Kidney tubule cell (primary cell): ENCODE measurements around the gene RARA.

Experiments
- DNase-seq: peaks from one replicate; pipeline ENCODE4 v3.0.0-alpha.2; 2018; ENCODE audit warnings: low spot score

Gene RARA

DNA sequence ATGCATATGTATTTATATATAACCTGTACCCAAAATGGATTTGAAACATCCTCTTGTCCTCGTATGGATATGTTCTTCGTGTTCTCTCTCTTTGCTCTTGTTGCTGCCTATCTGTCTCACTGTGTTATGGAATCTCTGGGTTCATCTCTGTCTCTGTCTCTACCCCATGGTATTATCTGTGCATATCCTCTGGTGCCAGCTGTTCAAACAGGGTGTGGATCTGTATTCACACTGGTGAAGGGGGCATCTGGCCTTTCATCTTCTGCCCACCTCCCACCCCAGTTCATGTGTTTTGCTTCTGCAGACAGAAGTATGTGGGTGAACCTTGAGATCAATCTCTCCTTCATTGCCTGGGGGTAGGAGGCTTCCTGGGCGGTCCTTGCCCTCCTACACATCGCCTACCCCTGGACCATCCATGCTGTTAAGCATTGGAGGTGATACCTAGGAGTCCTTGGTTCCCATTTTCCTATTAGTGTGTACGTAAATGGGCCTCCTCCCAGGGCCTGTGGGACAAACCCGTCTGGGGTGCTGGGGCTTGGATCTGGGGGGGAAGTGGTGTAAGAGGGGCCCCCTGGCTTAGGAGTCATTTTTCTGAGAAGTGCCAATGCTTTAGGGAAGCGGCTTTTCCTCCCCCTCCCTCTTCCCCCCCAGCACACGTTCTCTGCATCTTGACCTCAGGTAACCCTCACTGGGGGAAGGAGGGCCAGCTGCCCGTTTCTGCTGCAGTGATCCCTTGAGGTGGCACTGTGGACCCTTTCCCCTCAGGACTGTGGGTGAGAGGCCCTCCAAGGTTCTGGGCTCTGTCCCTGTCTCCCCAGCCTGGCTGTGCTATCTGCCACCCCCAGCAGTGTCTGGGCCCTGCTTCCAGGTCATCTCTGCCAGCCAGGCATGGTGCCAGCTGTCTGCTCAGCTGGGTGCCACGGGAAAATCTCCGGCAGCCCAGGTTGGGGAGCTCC, 21.1 kb downstream of the RARA start:
- DNase-seq, result no peak

DNA sequence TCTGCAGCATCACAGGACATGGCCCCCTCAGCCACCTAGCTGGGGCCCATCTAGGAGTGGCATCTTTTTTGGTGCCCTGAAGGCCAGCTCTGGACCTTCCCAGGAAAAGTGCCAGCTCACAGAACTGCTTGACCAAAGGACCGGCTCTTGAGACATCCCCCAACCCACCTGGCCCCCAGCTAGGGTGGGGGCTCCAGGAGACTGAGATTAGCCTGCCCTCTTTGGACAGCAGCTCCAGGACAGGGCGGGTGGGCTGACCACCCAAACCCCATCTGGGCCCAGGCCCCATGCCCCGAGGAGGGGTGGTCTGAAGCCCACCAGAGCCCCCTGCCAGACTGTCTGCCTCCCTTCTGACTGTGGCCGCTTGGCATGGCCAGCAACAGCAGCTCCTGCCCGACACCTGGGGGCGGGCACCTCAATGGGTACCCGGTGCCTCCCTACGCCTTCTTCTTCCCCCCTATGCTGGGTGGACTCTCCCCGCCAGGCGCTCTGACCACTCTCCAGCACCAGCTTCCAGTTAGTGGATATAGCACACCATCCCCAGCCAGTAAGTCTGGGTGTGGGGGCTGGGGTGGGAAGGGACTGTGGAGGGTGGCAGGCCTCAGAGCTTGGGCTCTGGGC, 22.0 kb downstream of the RARA start:
- DNase-seq, result no peak

DNA sequence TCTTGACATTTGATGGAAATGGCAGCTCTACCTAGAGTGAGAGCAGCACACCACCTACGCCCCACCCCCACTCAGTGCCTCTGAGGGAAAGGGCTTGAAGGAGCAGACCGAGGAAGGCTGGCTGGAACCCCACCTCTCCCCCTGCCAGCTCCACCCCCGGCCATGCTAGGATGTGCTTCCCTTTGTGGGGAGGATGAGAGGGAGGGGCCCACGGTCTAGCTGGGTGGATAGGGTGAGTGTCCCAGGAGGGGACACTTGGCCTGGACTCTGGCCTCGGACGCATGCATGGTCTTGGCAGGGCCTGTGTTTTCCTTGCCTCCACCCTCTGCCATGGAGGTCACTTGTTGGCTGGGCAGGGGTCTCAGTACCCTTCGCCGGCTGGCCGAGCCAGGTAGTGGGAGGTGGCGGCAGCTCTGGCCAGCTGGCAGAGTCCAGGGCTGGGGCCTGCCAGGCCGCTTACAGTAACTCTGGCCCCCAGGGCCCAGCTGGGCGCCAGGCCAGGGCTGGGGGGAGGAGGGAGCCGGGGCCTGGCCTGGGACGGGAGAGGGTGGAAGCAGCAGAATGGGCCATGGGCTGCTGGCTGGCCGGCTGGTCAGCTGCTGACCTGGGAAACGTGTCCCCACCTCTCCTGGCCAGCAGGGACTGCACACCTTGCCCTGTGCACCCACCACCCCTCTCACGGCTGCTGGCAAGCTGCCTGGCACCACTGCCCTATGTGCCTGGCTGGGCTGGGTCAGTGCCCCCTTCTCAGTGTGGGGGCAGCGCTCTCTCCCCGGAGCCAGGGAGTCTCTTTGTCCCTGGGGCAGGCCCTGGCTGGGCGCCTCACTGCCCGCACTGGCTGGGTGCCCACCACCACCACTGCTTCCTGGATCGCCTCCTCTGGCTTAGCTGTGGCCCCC, 23.0 kb downstream of the RARA start:
- DNase-seq, result peak; percentile 63

DNA sequence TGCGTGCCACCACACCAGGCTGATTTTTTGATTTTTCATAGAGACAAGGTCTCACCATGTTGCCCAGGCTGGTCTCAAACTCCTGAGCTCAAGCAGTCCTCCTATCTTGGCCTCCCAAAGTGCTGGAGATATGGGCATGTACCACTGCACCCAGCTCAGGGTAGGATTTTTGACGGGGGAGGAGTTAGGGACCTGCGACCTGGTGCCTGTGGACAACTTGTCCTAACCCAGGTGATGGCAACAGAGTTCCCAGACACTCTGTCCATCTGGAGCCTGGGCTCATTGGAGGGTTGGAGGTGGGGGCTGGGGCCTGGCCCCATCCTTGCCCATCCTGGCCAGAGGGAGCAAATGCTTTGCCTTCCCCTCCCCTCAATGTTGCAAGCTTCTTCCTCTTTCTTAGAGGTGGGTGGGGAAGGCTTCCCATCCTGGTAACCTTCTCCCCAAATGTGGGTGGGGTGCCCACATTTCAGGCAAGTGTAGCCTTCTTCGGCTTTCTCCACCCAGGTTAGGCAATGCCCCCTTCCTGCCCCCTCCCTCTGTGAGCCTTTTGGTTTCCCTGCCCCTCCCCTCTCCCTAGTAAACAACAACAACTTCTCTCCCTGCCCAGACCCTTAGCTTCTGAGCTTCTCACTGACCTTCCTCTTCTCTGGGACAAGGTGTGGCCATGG, 24.9 kb downstream of the RARA start:
- no peak for DNase-seq

DNA sequence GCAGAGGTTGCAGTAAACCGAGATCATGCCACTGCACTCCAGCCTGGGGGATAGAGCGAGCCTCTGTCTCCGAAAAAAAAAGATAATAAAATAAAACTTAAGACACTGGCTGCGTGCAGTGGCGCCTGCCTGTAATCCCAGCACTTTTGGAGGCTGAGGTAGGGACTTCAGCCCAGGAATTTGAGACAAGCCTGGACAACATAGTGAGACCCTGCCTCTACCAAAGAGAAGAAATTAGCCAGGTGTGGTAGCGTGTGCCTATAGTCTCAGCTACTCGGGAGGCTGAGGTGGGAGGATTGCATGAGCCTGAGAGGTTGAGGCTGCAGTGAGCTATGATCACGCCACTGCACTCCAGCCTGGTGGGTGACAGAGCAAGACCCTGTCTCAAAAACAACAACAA, 26.6 kb downstream of the RARA start:
- DNase-seq, result no peak

DNA sequence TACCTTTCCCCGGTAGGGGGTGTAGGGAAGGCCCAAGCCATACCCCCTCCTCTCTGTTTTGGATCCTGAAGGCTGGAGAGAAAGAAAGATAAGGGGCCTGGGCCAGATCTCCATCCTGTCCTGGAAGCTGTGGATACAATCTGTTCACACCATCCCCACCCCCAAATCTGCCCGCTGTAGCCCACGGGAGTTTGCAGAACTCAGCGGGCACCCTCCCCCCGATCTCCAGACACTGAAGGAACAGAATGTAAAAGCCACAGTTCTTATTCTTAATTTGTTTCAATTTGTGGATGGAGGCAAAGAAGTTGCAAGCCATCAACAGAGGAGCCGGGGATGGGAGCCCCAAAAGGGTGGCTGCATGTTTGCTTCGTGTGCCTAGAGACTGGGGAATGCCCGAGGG, 28.4 kb downstream of the RARA start:
- DNase-seq, result no peak

DNA sequence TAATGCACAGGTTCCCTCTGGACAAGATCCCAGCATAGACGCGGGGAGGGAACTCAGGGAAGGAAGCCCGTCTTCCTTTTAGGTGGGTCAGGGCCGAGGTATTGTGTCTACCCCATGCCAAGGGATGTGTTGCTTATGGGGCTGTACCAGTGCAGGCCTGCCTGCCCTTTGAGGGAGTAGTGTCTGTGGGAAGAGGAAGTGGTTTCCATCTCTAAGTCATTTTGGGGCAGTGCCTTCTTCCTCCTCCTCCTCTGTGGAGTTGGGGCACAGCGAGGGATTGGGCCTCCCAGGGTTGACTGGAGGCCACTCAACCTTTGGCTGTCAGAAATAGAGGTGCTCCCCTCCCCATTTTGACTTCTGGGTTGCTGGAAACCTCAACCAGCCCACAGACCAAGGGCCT, 29.1 kb downstream of the RARA start:
- DNase-seq, result no peak

DNA sequence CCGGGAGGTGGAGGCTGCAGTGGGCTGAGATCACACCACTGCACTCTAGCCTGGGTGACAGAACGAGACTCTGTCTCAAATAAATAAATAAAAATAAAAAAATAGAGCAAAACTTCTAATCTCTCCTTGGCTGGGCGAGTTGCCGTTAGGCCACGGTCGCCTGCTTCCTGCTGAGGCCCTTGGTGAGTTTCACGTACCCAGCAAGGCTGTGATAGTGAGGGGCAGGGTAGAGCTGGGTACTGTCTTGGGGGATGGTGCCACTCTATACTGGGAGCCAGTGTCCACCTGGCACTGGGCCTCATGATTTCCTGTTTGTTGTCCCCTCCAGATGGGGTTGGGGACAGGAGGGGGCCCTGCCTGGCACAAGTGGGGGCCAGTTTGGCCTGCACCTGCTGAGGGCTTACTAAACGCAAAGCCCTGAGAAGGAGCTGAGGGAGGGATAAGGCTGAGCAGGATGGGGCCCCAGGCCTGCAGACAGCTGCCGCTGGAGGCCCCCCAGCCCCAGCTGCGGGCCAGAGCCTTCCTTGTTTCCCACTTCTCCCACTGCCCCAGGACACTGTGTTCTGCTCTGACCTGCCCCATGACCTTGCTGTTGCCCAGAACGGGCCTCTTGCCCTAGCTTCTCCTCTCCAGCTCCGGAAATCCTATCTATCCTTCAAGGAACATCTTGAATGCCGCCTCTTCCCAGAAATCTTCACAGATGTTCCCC, 30.1 kb downstream of the RARA start:
- no peak for DNase-seq

DNA sequence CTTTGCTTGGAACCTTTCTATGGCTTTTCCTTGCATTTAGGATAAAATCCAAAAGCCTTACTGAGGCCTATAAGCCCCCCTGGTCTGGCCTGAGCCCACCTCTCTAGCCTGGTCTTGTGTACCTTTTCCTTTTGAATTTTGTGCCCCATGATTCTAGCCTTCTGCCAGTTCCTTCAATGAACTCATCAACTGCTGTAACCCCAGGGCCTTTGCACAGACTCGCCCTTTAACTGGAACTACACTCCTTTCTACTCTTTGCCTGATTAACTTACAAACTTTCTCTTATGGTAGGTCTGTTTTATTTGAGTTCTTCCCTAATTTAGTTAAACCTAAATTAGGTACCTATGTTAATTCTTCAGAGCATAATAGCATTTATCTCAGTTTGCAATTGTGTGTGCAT, 31.3 kb downstream of the RARA start:
- DNase-seq, result no peak

DNA sequence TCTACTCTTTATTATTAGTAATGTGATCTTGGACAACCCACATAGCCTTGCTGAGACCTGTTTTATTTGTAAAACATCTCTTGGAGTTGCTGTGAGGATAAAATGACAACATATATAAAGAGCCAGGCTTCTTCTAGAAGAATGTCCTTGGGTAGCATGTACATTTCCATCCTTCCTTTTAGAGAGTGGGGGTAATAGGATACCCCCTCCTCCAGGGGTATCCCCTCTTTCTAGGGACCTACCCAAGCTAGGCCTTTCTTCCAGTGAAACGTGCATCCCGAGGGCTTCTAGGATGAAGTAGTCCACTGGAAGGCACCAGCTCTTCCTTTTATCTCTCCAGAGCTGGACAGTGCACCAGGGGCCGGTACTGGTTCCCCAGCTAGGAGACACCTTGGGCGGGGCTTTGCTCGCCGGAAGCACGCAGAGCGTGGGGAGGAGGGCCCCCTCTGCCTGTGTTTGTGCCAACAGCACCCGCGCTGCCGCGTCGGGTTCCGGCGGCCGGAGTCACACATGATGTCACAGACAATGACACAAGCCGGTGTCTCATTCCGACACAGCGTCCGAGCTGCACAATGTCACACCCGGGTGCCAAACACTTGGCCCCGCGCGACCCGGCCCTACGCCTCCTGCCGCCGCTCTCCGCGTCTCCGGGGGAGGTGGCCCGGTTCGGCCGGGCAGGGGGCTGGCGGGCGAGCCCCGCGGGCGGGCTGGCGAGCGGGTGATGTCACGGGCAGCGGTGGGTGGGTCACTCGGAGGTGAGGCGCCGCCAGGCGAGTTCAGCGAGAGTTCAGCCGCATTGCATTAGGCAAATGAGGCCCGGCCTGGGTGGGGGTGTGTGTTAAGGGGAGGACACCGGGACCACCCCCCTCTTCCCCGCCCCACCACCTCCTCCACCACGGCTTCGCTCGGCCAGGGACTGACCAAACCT, 32.2 kb downstream of the RARA start:
- DNase-seq, result peak; percentile 88

DNA sequence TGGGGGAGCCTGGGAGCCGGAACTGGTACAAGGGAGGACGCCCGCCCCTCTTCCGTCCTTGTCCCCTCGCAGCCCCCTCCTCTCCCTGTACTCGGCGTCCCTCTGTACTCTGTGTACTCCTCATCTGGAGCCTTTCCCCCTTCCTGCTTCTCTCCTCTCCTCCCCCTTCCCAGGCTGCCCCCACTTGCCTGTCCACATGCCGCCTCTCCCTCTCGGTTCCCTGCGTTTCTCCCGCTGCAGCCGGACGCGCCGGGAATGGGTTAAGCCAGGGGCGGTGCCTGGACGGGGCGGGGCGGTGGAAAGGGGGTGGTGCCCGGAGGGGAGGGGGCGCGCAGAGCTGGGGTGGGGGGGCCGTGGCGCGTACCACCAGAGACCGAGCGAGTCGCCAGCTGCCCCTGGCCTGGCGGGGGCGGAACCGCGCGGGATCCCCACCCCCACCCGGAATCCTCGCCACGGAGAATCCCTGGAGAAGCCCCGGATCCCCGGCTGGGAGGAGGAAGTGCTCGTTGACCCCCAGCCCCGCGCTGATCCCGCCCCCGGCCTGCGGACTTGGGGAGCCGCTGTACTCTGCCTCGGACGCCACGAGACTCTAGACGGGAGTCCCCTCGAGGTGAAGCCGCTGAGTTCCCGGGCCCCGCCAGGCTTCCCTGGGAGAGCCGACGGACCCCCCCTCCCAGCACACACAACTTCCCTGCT, 33.0 kb downstream of the RARA start:
- peak; percentile 69 for DNase-seq

DNA sequence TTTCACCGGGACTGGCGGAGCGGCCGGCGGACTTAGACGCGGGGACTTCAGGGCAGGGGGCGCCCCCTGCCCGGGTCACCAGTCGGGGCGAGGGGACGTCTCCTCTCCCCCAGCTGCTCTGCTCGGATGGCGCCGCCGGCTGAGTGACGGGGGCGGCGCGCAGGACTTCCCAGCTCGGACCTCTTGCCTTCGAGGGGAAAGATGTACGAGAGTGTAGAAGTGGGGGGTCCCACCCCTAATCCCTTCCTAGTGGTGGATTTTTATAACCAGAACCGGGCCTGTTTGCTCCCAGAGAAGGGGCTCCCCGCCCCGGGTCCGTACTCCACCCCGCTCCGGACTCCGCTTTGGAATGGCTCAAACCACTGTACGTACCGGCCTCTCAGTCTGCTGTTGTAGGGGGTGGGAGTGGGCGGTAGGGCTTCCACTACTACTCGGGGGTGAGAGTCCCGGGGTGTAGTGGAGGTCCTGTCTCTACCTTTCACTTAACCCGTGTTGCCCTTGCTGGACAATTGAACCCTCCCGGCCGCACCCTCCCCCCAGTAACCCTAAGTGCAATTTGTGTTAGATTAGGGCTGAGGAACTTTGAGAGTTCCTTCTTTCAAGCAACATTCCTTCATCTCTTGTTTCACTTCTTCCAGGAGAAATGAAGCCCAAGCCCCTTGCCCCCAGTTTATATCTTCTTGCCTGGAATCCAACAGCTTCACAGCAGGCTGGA, 33.7 kb downstream of the RARA start:
- no peak for DNase-seq

DNA sequence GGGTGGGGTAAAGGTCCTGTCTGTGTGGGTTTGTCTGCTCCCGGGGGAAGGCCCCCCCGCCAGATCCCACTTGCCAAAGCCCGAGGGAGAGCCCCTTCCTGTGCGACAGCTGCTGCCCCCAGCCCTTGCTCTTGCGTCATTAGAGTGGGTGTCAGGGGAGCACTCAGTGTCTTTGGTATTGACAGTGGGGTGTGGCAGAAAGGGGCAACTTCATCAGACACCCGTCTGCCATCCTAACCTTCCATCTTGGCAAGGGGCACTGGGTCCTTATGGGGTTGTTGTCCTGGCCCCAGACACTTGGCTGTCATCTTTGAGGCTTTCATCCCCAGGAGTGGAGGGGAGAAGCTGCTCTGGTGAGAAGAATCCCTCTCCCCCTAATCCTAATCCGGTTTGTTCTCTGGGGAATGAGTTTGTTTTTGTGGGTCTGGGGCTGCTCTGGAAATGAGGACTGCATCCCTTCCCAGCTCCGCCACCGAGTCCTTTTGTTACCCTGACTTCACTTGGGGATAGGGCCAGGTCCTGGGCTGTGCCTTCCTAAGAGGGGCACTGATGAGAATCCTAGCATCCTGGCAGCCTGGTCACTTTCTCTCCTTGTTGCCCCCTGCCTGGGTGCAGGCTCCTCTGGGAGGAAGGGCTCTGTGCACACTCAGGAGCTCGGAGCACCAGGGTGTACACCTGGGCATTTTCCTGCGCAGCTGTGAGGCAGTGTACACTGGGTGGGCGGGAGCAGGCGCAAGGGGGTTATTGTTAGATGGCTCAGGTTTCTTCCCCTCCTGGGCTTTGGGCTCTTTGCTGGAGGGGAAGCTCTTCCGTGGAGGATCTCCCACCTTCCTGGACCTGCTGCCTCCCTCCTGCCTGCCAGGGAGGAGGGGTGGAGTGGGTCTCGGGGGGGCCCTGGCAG, 34.5 kb downstream of the RARA start:
- DNase-seq, result no peak

DNA sequence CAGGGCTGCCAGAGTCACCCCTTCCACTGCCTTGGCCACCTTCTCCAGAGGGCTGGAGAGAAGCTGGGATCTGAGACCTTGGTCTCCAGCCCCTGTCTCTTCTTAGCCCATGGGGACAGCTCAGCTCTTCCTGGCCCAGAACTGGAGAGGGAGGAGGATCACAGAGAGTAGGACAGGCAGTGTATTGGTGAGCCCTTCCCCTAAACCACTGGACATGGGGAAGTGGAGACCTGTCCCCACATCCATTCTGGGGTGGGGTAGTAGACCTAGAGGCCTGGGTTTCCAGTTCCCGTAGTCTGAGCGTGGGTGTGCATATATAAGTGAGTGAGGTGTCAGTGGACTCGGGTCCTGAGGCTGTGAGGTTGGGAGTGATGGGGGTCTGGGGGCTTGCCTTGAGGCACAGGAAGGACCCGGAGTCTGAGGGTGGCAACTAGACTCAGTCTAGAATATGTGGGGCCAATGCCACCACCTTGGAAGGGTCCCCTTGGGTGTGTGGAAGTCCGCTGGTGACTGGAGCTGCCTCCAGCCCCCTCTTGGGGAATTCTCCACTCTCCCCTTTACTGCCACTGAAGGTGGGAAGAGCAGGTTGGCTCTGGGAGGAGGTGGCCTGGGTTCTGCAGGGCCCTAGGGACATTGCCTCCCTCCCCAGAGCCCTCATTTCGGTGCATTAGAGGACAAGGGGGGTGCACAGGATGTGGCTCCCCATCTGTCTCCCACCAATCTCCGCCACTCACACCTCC, 35.6 kb downstream of the RARA start:
- no peak for DNase-seq

DNA sequence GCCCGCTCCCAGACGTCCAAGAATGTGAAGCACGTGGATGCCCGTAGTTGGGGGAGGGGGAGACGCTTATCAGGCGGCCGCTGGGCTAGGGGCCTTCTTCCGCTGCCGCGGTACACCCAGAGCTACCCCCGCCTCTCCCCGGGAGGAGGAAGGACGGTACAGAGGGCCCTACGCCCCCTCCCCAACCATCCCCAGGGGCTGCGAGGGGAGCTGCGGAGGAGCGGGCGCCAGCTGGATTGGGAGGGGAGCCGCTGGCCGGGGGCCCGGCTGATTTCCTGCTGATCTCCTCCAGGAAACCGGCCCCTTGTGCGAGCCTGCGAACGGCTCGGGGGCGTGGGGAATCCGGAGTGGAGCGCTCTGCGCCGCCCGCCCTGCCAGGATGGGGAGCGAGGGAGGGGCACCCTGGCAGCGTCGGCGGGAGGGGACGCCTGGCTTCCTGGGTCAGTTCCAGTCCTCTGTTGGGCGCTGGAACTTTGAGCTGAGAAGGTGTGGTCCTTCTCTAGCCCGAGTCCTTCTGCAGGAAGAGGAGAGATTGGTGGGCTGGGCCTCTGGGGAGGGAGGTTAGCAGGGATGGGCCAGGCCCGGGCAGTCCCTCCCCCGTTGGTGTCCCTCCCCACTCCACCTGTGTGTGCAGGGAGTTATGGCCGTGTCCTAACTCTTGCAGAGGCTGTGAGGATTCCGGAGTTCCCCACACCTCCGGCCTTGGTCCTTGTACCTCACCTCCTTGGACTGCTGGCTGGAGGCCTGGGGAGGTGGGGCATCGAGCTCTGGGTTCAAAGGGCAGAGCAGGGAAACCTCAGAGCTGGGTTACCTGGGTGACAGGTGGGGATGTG, 36.4 kb downstream of the RARA start:
- DNase-seq, result peak; percentile 81
